Natural killer cell treated with Interleukin-12 subunit alpha and Interleukin-12 subunit beta and Interleukin-15 and Interleukin-18, amount 100 ng/mL, for 72 hours (primary cell): ENCODE results near the gene KIZ. TPM values are rescaled to one million over a fixed set of nuclear protein-coding genes. Genes with fewer than 3 reads are reported as not detected.

ENCODE experiments used
- ATAC-seq, 2 donors: fragments of 150-1000 bp; cut with Tn5 transposase in 1 of 2; sonication (Bioruptor Pico), chemical (Tn5 transposase) in 1 of 2; 2 replicates each; pipeline ENCODE4 v1.10.0; 2021
- DNase-seq: peaks from one replicate; pipeline ENCODE4 v3.0.0; 2022; ENCODE audit warnings: low spot score
- H3K27ac Mint-ChIP-seq, 2 donors: 1 replicate in 1 of 2; 2 replicates in 1 of 2; pipeline ENCODE4 v1.8.0; 2022; ENCODE audit warnings: mixed read lengths in 2 of 2, mild to moderate bottlenecking in 1 of 2, moderate library complexity in 1 of 2
- H3K27me3 Mint-ChIP-seq, 2 donors: 1 replicate in 1 of 2; 2 replicates in 1 of 2; pipeline ENCODE4 v1.8.0; 2022; ENCODE audit warnings: mixed read lengths in 2 of 2
- H3K36me3 Mint-ChIP-seq: one replicate; pipeline ENCODE4 v1.8.0; 2022; ENCODE audit warnings: mixed read lengths
- H3K4me1 Mint-ChIP-seq, 2 donors: 1 replicate in 1 of 2; 2 replicates in 1 of 2; pipeline ENCODE4 v1.8.0; 2022; ENCODE audit warnings: low read depth in 2 of 2, mixed read lengths in 2 of 2, mild to moderate bottlenecking in 1 of 2
- H3K4me3 Mint-ChIP-seq: one replicate; pipeline ENCODE4 v1.8.0; 2022; ENCODE audit warnings: mixed read lengths
- H3K9me3 Mint-ChIP-seq: 2 replicates; pipeline ENCODE4 v1.8.0; 2022; ENCODE audit warnings: mixed read lengths
- total RNA-seq, 2 donors: library from RNA; stranded (reverse); gene quantifications; one replicate each; pipeline ENCODE4 v1.2.3, GENCODE V29; 2022

KIZ gene
- total RNA-seq, 2 donors from 2014 or later: 10.5 to 20.6 TPM

- Mint-ChIP-seq H3K27me3 (no peaks in the 10 kb centered on the region), H3K4me3 (no peak overlapping the region), H3K36me3 (no peaks in the 10 kb centered on the region), H3K4me1 (peaks cover 0 to 3% of the 10 kb centered on the region in 2 donors), H3K27ac (no peak overlapping the region), H3K9me3 (no peaks in the 10 kb centered on the region)
- DNase-seq (no peak), ATAC-seq (no peak)
These were observed 57.8 kb downstream of the KIZ start for GRCh38 chr20:21183722-21184121.

- no peaks in the 10 kb centered on the region for H3K9me3 Mint-ChIP-seq
- ATAC-seq (no peak), DNase-seq (no peak)
- peaks cover 0 to 3% of the 10 kb centered on the region in 2 donors for H3K4me1 Mint-ChIP-seq
- no peak overlapping the region for H3K4me3 Mint-ChIP-seq
- no peaks in the 10 kb centered on the region for H3K27me3 Mint-ChIP-seq
- no peak overlapping the region for H3K27ac Mint-ChIP-seq
- no peaks in the 10 kb centered on the region for H3K36me3 Mint-ChIP-seq
These were observed 58.9 kb downstream of the KIZ start for GRCh38 chr20:21184819-21185218.

- H3K27me3 Mint-ChIP-seq: no peaks in the 10 kb centered on the region
- no peak overlapping the region for H3K4me3 Mint-ChIP-seq
- ATAC-seq: no peak
- no peaks in the 10 kb centered on the region for H3K9me3 Mint-ChIP-seq
- peaks cover 0 to 3% of the 10 kb centered on the region in 2 donors for H3K4me1 Mint-ChIP-seq
- no peaks in the 10 kb centered on the region for H3K36me3 Mint-ChIP-seq
- no peak overlapping the region for H3K27ac Mint-ChIP-seq
- no peak for DNase-seq
These were observed 60.0 kb downstream of the KIZ start for GRCh38 chr20:21185849-21186248.

GRCh38 chr20:21189761-21190523 is 64.1 kb downstream of the KIZ start:
- H3K36me3 Mint-ChIP-seq: no peaks in the 10 kb centered on the region
- H3K27me3 Mint-ChIP-seq: no peaks in the 10 kb centered on the region
- H3K9me3 Mint-ChIP-seq: no peaks in the 10 kb centered on the region
- ATAC-seq: no peak
- no peak overlapping the region for H3K27ac Mint-ChIP-seq
- H3K4me1 Mint-ChIP-seq: no peaks in the 10 kb centered on the region
- no peak for DNase-seq
- H3K4me3 Mint-ChIP-seq: no peak overlapping the region

- no peaks in the 10 kb centered on the region for H3K9me3 Mint-ChIP-seq
- H3K36me3 Mint-ChIP-seq: no peaks in the 10 kb centered on the region
- ATAC-seq: no peak
These were observed 65.0 kb downstream of the KIZ start for GRCh38 chr20:21190869-21191268.

GRCh38 chr20:21191839-21192238 is 66.0 kb downstream of the KIZ start:
- Mint-ChIP-seq H3K27me3 (no peaks in the 10 kb centered on the region), H3K4me1 (peaks cover 0 to 4% of the 10 kb centered on the region in 2 donors), H3K36me3 (no peaks in the 10 kb centered on the region), H3K27ac (no peak overlapping the region), H3K9me3 (no peaks in the 10 kb centered on the region), H3K4me3 (no peak overlapping the region)
- DNase-seq (no peak), ATAC-seq (no peak)

More at GRCh38 chr20:21190869-21191268, 65.0 kb downstream of the KIZ start:
- no peak for DNase-seq
- Mint-ChIP-seq H3K27me3 (no peaks in the 10 kb centered on the region), H3K4me3 (no peak overlapping the region), H3K27ac (no peak overlapping the region), H3K4me1 (peaks cover 0 to under 1% of the 10 kb centered on the region in 2 donors)

- no peak for ATAC-seq
- Mint-ChIP-seq H3K4me3 (no peak overlapping the region), H3K27me3 (no peaks in the 10 kb centered on the region), H3K36me3 (peaks cover 6% of the 10 kb centered on the region), H3K4me1 (peaks cover 0 to 6% of the 10 kb centered on the region in 2 donors), H3K27ac (no peak overlapping the region), H3K9me3 (no peaks in the 10 kb centered on the region)
- no peak for DNase-seq
These were observed 76.4 kb downstream of the KIZ start for GRCh38 chr20:21202259-21202658.

- H3K36me3 Mint-ChIP-seq: peaks cover 6% of the 10 kb centered on the region
- H3K4me1 Mint-ChIP-seq: peaks cover 0 to 6% of the 10 kb centered on the region in 2 donors
- H3K9me3 Mint-ChIP-seq: no peaks in the 10 kb centered on the region
- H3K4me3 Mint-ChIP-seq: no peak overlapping the region
- ATAC-seq (no peak), DNase-seq (no peak)
- H3K27me3 Mint-ChIP-seq: no peaks in the 10 kb centered on the region
- H3K27ac Mint-ChIP-seq: no peak overlapping the region
These were observed 77.3 kb downstream of the KIZ start for GRCh38 chr20:21203088-21203656.

GRCh38 chr20:21206584-21206983 is 80.7 kb downstream of the KIZ start:
- no peaks in the 10 kb centered on the region for H3K27me3 Mint-ChIP-seq
- H3K9me3 Mint-ChIP-seq: no peaks in the 10 kb centered on the region
- H3K4me1 Mint-ChIP-seq: peaks cover 0 to 6% of the 10 kb centered on the region in 2 donors
- DNase-seq (no peak), ATAC-seq (no peak)
- no peak overlapping the region for H3K27ac Mint-ChIP-seq
- no peak overlapping the region for H3K4me3 Mint-ChIP-seq
- peaks cover 6% of the 10 kb centered on the region for H3K36me3 Mint-ChIP-seq

- no peaks in the 10 kb centered on the region for H3K27me3 Mint-ChIP-seq
- H3K36me3 Mint-ChIP-seq: peaks cover 6% of the 10 kb centered on the region
- H3K9me3 Mint-ChIP-seq: no peaks in the 10 kb centered on the region
- H3K4me1 Mint-ChIP-seq: peaks cover 0 to 6% of the 10 kb centered on the region in 2 donors
- no peak overlapping the region for H3K27ac Mint-ChIP-seq
- H3K4me3 Mint-ChIP-seq: no peak overlapping the region
- no peak for DNase-seq
- ATAC-seq: no peak
These were observed 83.1 kb downstream of the KIZ start for GRCh38 chr20:21208999-21209398.

- no peak for DNase-seq
- H3K27ac Mint-ChIP-seq: no peak overlapping the region
- no peak overlapping the region for H3K4me3 Mint-ChIP-seq
- peaks cover 0 to 6% of the 10 kb centered on the region in 2 donors for H3K4me1 Mint-ChIP-seq
- ATAC-seq: no peak
- H3K9me3 Mint-ChIP-seq: no peaks in the 10 kb centered on the region
- peaks cover 6% of the 10 kb centered on the region for H3K36me3 Mint-ChIP-seq
- H3K27me3 Mint-ChIP-seq: no peaks in the 10 kb centered on the region
These were observed 83.8 kb downstream of the KIZ start for GRCh38 chr20:21209668-21210067.

- Mint-ChIP-seq H3K27me3 (no peaks in the 10 kb centered on the region), H3K4me1 (no peaks in the 10 kb centered on the region), H3K36me3 (no peaks in the 10 kb centered on the region), H3K9me3 (no peaks in the 10 kb centered on the region), H3K27ac (no peak overlapping the region), H3K4me3 (no peak overlapping the region)
- DNase-seq (no peak), ATAC-seq (no peak)
These were observed 87.8 kb downstream of the KIZ start for GRCh38 chr20:21213691-21214090.

GRCh38 chr20:21214431-21214830 is 88.5 kb downstream of the KIZ start:
- Mint-ChIP-seq H3K4me3 (no peak overlapping the region), H3K9me3 (no peaks in the 10 kb centered on the region), H3K36me3 (no peaks in the 10 kb centered on the region), H3K27ac (no peak overlapping the region), H3K4me1 (no peaks in the 10 kb centered on the region), H3K27me3 (no peaks in the 10 kb centered on the region)
- DNase-seq (no peak), ATAC-seq (no peak)

GRCh38 chr20:21219686-21220085 is 93.8 kb downstream of the KIZ start:
- Mint-ChIP-seq H3K27ac (no peak overlapping the region), H3K36me3 (no peaks in the 10 kb centered on the region), H3K9me3 (no peaks in the 10 kb centered on the region), H3K4me1 (no peaks in the 10 kb centered on the region), H3K27me3 (no peaks in the 10 kb centered on the region), H3K4me3 (no peak overlapping the region)
- DNase-seq: no peak
- no peak for ATAC-seq
